HG02763 (cell line): ENCODE results near the gene GPC6.

Source experiments
- ATAC-seq: cut with Tn5 transposase; IDR thresholded peaks from one replicate; pipeline ENCODE4 v1.9.1; 2021; ENCODE audit warnings: mild to moderate bottlenecking, moderate library complexity; ENCODE audit not compliant: unreplicated experiment

GPC6 gene

GRCh38 chr13:93230261-93230855 lies 3.8 kb downstream of the GPC6 start:
- ATAC-seq, result no peak

- no peak for ATAC-seq
Observed at GRCh38 chr13:93231867-93232266, 5.3 kb downstream of the GPC6 start.

GRCh38 chr13:93233997-93234416 lies 7.4 kb downstream of the GPC6 start:
- ATAC-seq, result no peak

- no peak for ATAC-seq
Observed at GRCh38 chr13:93234459-93234858, 7.9 kb downstream of the GPC6 start.

GRCh38 chr13:93235258-93236015 lies 8.8 kb downstream of the GPC6 start:
- ATAC-seq, result no peak

GRCh38 chr13:93238711-93239110 lies 12.1 kb downstream of the GPC6 start:
- ATAC-seq, result no peak

GRCh38 chr13:93243375-93244063 lies 16.9 kb downstream of the GPC6 start:
- ATAC-seq, result no peak

- no peak for ATAC-seq
Observed at GRCh38 chr13:93244141-93244917, 17.7 kb downstream of the GPC6 start.

GRCh38 chr13:93244918-93245280 lies 18.3 kb downstream of the GPC6 start:
- no peak for ATAC-seq

- no peak for ATAC-seq
Observed at GRCh38 chr13:93246069-93246468, 19.5 kb downstream of the GPC6 start.

GRCh38 chr13:93248627-93249047 lies 22.0 kb downstream of the GPC6 start:
- ATAC-seq, result no peak

- no peak for ATAC-seq
Observed at GRCh38 chr13:93249364-93250306, 23.0 kb downstream of the GPC6 start.

GRCh38 chr13:93254775-93255174 lies 28.2 kb downstream of the GPC6 start:
- ATAC-seq, result no peak

- ATAC-seq, result no peak
Observed at GRCh38 chr13:93256998-93257397, 30.4 kb downstream of the GPC6 start.

GRCh38 chr13:93259527-93260080 lies 33.0 kb downstream of the GPC6 start:
- no peak for ATAC-seq

- no peak for ATAC-seq
Observed at GRCh38 chr13:93260591-93260990, 34.0 kb downstream of the GPC6 start.

GRCh38 chr13:93262729-93263345 lies 36.2 kb downstream of the GPC6 start:
- no peak for ATAC-seq

- no peak for ATAC-seq
Observed at GRCh38 chr13:93264876-93265275, 38.3 kb downstream of the GPC6 start.

- no peak for ATAC-seq
Observed at GRCh38 chr13:93265800-93266199, 39.2 kb downstream of the GPC6 start.
